T-helper 2 cell treated with Interferon-gamma antibody and Interleukin-4, amounts not matched to agents 100 ng/mL and 5 ng/mL, for 36 hours (primary cell): ENCODE results near the gene ZBTB45. TPM values are rescaled to one million over a fixed set of nuclear protein-coding genes. Genes with fewer than 3 reads are reported as not detected.

Experiments used
- intact Hi-C: fragments of 100-400 bp; cut with micrococcal nuclease; formaldehyde crosslinking; loops from one replicate; pipeline ENCODE4 v1.15.1; 2023
- total RNA-seq: library from RNA; stranded (reverse); gene quantifications from 2 replicates; pipeline ENCODE4 v1.2.3, GENCODE V29; 2022

Gene ZBTB45
- total RNA-seq, 1 donor from 2014 or later = 17.8 TPM

- intact Hi-C loops = loop anchor here (1.0 kb wide), 2 partner anchors 11 to 36 kb away; partner anchors contain the start of genes TRIM28 and ZBTB45
Observed at GRCh38 chr19:58555369-58555885, 35.8 kb upstream of the ZBTB45 start.

DNA sequence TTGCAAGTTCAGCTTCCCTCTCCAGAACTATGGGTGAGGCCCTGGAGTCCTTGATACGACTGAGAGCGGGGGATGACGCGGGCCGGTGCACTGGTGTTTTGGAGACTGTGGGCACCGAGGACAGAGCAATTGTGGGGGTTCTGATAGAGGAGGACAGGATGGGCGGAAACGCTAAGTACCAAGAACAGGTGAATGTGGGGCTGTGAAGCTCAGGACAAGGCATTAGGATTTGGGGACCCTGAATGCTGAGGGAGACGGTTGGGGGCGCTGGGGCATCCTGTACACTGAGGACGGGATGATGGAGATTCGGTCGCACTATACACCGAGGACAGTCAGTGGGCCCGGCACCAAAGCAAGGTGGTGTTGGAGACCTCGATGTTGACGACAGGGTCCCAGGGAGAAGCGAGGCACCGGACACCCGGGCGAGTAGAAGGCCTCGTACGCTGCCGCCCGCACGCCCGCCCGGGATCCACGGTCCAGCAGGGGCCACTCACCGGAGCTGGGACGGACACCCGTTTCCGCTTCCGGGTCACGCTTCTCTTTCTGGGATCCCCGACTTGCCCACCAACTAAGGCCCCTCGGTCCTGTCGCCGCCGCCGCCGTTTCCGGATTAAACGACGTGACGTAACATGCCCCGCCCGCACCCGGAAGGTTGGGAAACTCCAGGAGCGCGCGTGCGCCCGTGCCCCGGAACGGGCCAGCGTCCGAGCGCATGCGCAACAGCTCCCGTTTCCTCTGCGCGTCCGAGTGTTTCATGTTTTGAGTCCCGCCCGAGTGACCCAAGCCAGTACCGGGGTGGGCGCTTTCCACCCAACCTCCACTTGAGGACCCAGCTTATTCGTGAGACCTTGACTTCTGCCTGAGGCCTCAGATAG lies 35.1 kb upstream of the ZBTB45 start, which contains the start of gene CHMP2A:
Gene CHMP2A (minus strand): TSS at position 612 of the 875 bp plus-strand sequence. CDS start 893 bp downstream, outside the sequence.
- intact Hi-C loops = loop anchor here (1.0 kb wide), 2 partner anchors 10 to 35 kb away; partner anchors contain the start of genes TRIM28 and ZBTB45

GRCh38 chr19:58553799-58554493 lies 34.3 kb upstream of the ZBTB45 start:
- intact Hi-C loops = no loop called here

GRCh38 chr19:58552655-58553054 lies 33.0 kb upstream of the ZBTB45 start:
- intact Hi-C loops = no loop called here

DNA sequence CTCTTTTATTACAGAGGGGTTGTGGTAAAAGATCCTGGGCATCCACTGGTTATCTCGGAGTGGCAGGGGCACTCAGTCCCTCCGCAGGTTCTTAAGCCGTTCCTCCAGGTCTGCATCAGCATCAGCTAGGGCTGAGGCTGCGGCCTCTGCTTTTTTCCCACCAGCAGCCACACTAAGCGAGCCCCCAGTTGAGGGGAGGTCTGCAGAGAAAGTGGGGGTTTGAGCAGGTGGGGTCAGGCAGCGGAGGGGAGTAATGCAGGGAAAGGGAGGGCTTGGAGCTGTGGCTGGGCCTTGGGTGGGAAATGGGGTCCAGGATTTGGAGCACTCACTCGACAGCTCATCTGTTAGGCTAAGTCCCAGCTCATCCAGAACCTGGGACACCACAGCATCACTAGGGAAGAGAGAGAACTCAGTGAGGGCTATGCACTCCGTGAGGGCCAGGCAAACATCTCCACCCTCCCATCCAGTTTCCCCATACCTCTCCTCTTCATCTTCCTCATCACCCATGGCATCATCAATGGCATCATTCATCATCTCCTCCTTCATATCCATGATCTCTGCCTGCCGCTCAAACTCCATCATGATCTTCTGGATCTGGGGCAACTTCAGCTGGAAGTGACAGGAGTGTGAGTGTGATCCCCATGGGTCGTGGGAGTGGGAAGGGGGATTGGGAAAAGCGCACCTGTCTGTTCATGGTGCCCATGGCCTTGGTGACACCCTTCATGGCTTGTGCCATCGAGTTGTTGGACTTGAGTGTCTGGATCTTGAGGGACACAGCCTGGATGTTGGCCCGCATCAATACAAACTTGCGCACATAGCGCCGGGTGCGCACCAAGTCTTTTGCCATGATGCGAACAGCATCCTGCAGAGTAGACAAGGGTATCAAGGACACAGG lies 32.2 kb upstream of the ZBTB45 start:
- intact Hi-C loops = no loop called here

DNA sequence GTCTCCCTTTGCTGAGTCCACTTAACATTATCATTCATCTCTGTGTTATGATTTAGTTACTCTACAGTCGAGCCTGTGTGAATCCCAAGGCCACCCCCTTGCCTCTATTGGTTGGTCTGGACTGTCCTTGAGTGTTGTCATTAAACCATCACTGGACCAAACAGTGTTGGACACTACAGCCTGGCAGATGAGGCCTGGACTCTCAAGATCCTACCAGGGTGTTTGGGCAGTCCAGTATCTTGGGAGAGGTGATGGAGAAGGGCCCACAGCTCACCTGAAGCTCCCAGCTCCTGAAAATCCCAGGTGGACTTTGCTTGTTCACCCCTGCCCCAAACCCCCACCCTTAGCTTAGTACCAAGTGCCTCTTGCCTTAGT lies 31.5 kb upstream of the ZBTB45 start:
- intact Hi-C loops = no loop called here

- intact Hi-C loops = no loop called here
Observed at GRCh38 chr19:58550362-58551122, 30.9 kb upstream of the ZBTB45 start.

DNA sequence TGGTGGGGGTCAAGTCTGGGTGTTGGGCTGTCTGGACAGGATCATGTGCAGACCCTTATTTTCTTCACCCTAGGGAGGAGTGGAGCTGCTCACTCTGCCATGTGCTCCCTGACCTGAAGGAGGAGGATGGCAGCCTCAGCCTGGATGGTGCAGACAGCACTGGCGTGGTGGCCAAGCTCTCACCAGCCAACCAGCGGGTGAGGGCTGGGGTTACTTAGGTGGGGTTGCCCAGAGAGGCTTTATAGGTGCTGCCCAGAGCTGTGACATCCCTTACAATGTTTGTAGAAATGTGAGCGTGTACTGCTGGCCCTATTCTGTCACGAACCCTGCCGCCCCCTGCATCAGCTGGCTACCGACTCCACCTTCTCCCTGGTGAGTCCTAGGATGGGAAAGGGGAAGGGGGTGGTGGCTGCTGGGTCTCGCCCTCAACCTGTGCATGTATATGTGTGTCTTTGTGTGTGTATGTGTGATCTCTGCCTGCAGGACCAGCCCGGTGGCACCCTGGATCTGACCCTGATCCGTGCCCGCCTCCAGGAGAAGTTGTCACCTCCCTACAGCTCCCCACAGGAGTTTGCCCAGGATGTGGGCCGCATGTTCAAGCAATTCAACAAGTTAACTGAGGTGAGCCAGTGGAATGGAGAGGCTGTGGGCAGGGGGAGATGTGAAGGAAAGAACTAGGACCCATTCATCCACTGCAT lies 30.2 kb upstream of the ZBTB45 start:
- intact Hi-C loops = no loop called here

- intact Hi-C loops = no loop called here
Observed at GRCh38 chr19:58548859-58549663, 29.5 kb upstream of the ZBTB45 start.

DNA sequence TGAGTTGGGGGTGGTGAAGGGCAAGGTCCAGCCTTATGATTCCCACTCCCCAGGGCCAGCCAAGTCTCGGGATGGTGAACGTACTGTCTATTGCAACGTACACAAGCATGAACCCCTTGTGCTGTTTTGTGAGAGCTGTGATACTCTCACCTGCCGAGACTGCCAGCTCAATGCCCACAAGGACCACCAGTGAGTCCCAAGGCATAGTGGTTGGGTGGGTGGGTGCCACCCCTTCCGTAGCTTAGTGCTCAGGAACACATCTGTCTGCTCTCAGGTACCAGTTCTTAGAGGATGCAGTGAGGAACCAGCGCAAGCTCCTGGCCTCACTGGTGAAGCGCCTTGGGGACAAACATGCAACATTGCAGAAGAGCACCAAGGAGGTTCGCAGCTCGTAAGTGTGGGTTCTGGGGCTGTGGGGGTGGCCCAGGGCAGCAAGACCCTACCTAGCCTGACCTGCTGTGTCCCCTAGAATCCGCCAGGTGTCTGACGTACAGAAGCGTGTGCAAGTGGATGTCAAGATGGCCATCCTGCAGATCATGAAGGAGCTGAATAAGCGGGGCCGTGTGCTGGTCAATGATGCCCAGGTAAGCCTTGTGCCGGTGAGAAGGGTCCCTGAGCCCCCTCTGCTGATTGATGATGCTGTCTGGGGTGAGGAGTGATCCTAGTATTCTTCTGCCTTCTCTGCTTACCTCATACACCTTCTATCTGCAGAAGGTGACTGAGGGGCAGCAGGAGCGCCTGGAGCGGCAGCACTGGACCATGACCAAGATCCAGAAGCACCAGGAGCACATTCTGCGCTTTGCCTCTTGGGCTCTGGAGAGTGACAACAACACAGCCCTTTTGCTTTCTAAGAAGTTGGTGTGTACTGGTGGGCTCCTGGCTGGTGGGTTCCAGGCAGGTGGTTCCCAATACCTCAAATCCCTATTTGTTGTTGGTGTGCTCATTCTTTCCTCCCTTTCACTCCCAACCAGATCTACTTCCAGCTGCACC lies 28.0 kb upstream of the ZBTB45 start:
- intact Hi-C loops = no loop called here

DNA sequence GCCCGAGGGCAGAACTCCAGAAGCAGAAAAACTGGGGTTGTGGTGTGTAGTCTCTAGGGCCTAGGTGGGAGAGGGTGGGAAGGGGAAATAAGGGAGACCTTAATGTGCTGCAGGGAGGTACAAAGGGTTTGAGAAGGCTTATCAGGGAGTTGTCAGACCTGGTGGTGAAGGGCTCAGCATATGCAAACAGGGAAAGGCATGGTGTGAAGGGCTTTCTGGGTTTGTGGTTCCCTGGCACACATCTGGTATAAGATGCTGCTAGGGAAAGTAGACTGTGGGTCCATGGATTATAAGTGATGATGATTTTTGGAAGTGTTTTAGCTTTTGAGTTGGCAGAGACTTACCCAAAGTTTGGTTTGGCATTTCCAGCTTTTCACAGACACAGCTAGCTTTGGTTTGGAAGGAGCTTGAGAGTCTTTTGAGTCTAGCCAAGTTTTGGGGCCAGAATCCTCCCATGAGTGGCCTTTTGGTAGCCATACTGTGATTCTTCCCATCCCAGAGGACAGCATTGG lies 26.5 kb upstream of the ZBTB45 start:
- intact Hi-C loops = no loop called here

GRCh38 chr19:58545286-58546018 lies 25.8 kb upstream of the ZBTB45 start:
- intact Hi-C loops = no loop called here

GRCh38 chr19:58544591-58545285 lies 25.1 kb upstream of the ZBTB45 start:
- intact Hi-C loops = loop anchor here (1.0 kb wide), 5 partner anchors 11 to 30 kb away; partner anchors contain the start of genes CHMP2A, MZF1 and ZBTB45

- intact Hi-C loops = loop anchor here (1.0 kb wide), 5 partner anchors 11 to 30 kb away; partner anchors contain the start of genes CHMP2A, MZF1 and ZBTB45
Observed at GRCh38 chr19:58543826-58544590, 24.4 kb upstream of the ZBTB45 start, which contains the start of gene TRIM28. TRIM28 (plus strand) TSS chr19:58544064; CDS start chr19:58544758, 694 bp downstream.
